H1 (cell line): Measurements from ENCODE around the gene BCL2. TPM values are rescaled to one million over a fixed set of nuclear protein-coding genes. Genes with fewer than 3 reads are reported as not detected.

Source experiments
- CTCF ChIA-PET: fragments of 300-600 bp; sonication (Branson Sonifier 250); formaldehyde crosslinking; loops from one replicate; lab custom pipeline; 2021; ENCODE audit not compliant: partially characterized antibody; lab: Charles Lee
- POLR2A ChIA-PET: fragments of 300-600 bp; sonication (Branson Sonifier 250); formaldehyde crosslinking; loops from one replicate; lab custom pipeline; 2021; ENCODE audit warnings: inconsistent platforms; ENCODE audit not compliant: partially characterized antibody; lab: Charles Lee
- DNase-seq, 2 experiments: peaks; one replicate each; pipeline versions ENCODE4 v3.0.0 to v3.0.0-alpha.2; 2010 to 2022; ENCODE audit warnings: low spot score in 2 of 2, low read depth in 1 of 2, mixed read lengths in 1 of 2
- FAIRE-seq: peaks from 2 replicates; lab custom pipeline; 2011; peaks lifted over from hg19 to GRCh38; lab: Jason Lieb, UNC
- H2AFZ ChIP-seq: 2 replicates; pipeline ENCODE4 v1.8.1; 2012; ENCODE audit warnings: low read length, inconsistent platforms
- H2AK5ac ChIP-seq: 2 replicates; pipeline ENCODE4 v1.6.1; 2013; ENCODE audit warnings: low read depth, low read length
- H2BK120ac ChIP-seq: replicated peaks from 2 replicates; pipeline ENCODE3; 2013; ENCODE audit warnings: low read depth, low read length, inconsistent platforms
- H2BK12ac ChIP-seq: 2 replicates; pipeline ENCODE4 v1.6.1; 2013; ENCODE audit warnings: low read depth, low read length
- H2BK15ac ChIP-seq: 2 replicates; pipeline ENCODE4 v1.6.1; 2013; ENCODE audit warnings: low read length
- H2BK20ac ChIP-seq: 2 replicates; pipeline ENCODE4 v1.6.1; 2013; ENCODE audit warnings: low read length
- H2BK5ac ChIP-seq: 2 replicates; pipeline ENCODE4 v1.6.1; 2013; ENCODE audit warnings: low read depth, low read length
- H3K14ac ChIP-seq: 2 replicates; pipeline ENCODE4 v1.6.1; 2013; ENCODE audit warnings: inconsistent platforms; ENCODE audit not compliant: insufficient read length
- H3K18ac ChIP-seq: 2 replicates; pipeline ENCODE4 v1.6.1; 2013; ENCODE audit warnings: low read length; ENCODE audit errors: extremely low read depth
- H3K23ac ChIP-seq: 2 replicates; pipeline ENCODE4 v1.6.1; 2013; ENCODE audit warnings: inconsistent platforms; ENCODE audit not compliant: insufficient read length
- H3K23me2 ChIP-seq: 2 replicates; pipeline ENCODE4 v1.6.1; 2013; ENCODE audit warnings: low read depth, low read length
- H3K27ac ChIP-seq: 2 replicates; pipeline ENCODE4 v1.6.1; 2011; ENCODE audit warnings: low read depth, low read length, inconsistent platforms
- H3K27me3 ChIP-seq, 4 experiments: replicated peaks in 1 of 4; 1 replicate in 1 of 4; 2 replicates in 3 of 4; pipeline versions ENCODE4 v1.6.1 to v1.8.1; 2011 to 2013; ENCODE audit warnings: low read length in 3 of 4, mild to moderate bottlenecking in 3 of 4, inconsistent platforms in 2 of 4, mixed read lengths in 2 of 4, moderate library complexity in 1 of 4; ENCODE audit not compliant: control insufficient read depth in 3 of 4, insufficient read depth in 3 of 4; ENCODE audit errors: extremely low read depth in 1 of 4
- H3K36me3 ChIP-seq, 4 experiments: 2 replicates each; pipeline versions ENCODE4 v1.6.1 to v1.8.1; 2011 to 2013; ENCODE audit warnings: mild to moderate bottlenecking in 4 of 4, low read length in 3 of 4, moderate library complexity in 2 of 4, control low read depth in 1 of 4, inconsistent platforms in 1 of 4; ENCODE audit not compliant: insufficient read depth in 4 of 4, control insufficient read depth in 2 of 4
- H3K4ac ChIP-seq: replicated peaks from 2 replicates; pipeline ENCODE3; 2013; ENCODE audit warnings: low read length, low read depth, mixed read lengths, inconsistent platforms; ENCODE audit not compliant: insufficient read length
- H3K4me1 ChIP-seq, 4 experiments: replicated peaks in 1 of 4; 1 replicate in 1 of 4; 2 replicates in 3 of 4; pipeline versions ENCODE4 v1.6.1 to v1.8.1; 2011 to 2013; ENCODE audit warnings: low read length in 3 of 4, inconsistent platforms in 2 of 4, mixed read lengths in 1 of 4; ENCODE audit not compliant: insufficient read depth in 4 of 4, control insufficient read depth in 3 of 4
- H3K4me2 ChIP-seq, 2 experiments: 2 replicates each; pipeline versions ENCODE4 v1.6.1 to v1.8.1; 2011 to 2013; ENCODE audit warnings: low read depth in 2 of 2, low read length in 2 of 2, control low read depth in 1 of 2, inconsistent platforms in 1 of 2, mild to moderate bottlenecking in 1 of 2; ENCODE audit not compliant: insufficient read depth in 1 of 2
- H3K4me3 ChIP-seq, 4 experiments: fragments of 200-600, 300-600 bp in 1 of 4; sonication (generic), shearing (Covaris generic), sonication (Bioruptor Twin) in 1 of 4; 2 replicates each; pipeline versions ENCODE4 v1.5.1 to v1.8.1; 2011 to 2016; ENCODE audit warnings: low read length in 4 of 4, low read depth in 3 of 4, control low read depth in 2 of 4, inconsistent platforms in 2 of 4, mild to moderate bottlenecking in 2 of 4, mixed read lengths in 1 of 4, moderate library complexity in 1 of 4; ENCODE audit not compliant: insufficient read depth in 2 of 4; ENCODE audit errors: extremely low read depth in 1 of 4
- H3K56ac ChIP-seq: replicated peaks from 2 replicates; pipeline ENCODE3; 2013; ENCODE audit warnings: low read depth, mild to moderate bottlenecking, mixed read lengths, low read length, inconsistent platforms; ENCODE audit not compliant: insufficient read length
- H3K79me1 ChIP-seq: 2 replicates; pipeline ENCODE4 v1.6.1; 2013; ENCODE audit warnings: low read depth, low read length, control low read depth
- H3K79me2 ChIP-seq, 2 experiments: 2 replicates each; pipeline versions ENCODE4 v1.6.1 to v1.8.1; 2012 to 2013; ENCODE audit warnings: low read length in 2 of 2, mild to moderate bottlenecking in 2 of 2, inconsistent platforms in 1 of 2; ENCODE audit not compliant: insufficient read depth in 2 of 2, control insufficient read depth in 1 of 2
- H3K9ac ChIP-seq, 4 experiments: replicated peaks in 1 of 4; 1 replicate in 1 of 4; 2 replicates in 3 of 4; pipeline versions ENCODE4 v1.6.1 to v1.8.1; 2011 to 2013; ENCODE audit warnings: low read depth in 3 of 4, low read length in 3 of 4, control low read depth in 2 of 4, mild to moderate bottlenecking in 2 of 4, moderate library complexity in 2 of 4, inconsistent platforms in 1 of 4; ENCODE audit errors: extremely low read depth in 1 of 4
- H3K9me3 ChIP-seq, 2 experiments: 2 replicates each; pipeline versions ENCODE4 v1.6.1 to v1.8.1; 2012 to 2013; ENCODE audit warnings: mild to moderate bottlenecking in 2 of 2, moderate library complexity in 2 of 2, control low read depth in 1 of 2, inconsistent platforms in 1 of 2, low read depth in 1 of 2, low read length in 1 of 2, mixed read lengths in 1 of 2; ENCODE audit not compliant: insufficient read depth in 2 of 2
- H4K20me1 ChIP-seq, 2 experiments: replicated peaks in 1 of 2; 2 replicates each; pipeline versions ENCODE3 to v1.8.1; 2011 to 2013; ENCODE audit warnings: inconsistent platforms in 2 of 2, low read length in 2 of 2, mild to moderate bottlenecking in 1 of 2; ENCODE audit not compliant: insufficient read depth in 2 of 2, control insufficient read depth in 1 of 2
- H4K5ac ChIP-seq: 2 replicates; pipeline ENCODE4 v1.6.1; 2013; ENCODE audit warnings: low read length, low read depth, mixed read lengths, inconsistent platforms; ENCODE audit not compliant: insufficient read length
- H4K8ac ChIP-seq: 2 replicates; pipeline ENCODE4 v1.8.0; 2013; ENCODE audit warnings: mild to moderate bottlenecking, moderate library complexity, low read length, inconsistent platforms; ENCODE audit not compliant: insufficient read depth; ENCODE audit errors: extremely low read depth
- H4K91ac ChIP-seq: replicated peaks from 2 replicates; pipeline ENCODE3; 2013; ENCODE audit warnings: low read length, mixed read lengths, inconsistent platforms; ENCODE audit not compliant: insufficient read length
- BRCA1 ChIP-seq: IDR thresholded peaks from 2 replicates; pipeline ENCODE4 v1.6.1; 2012; ENCODE audit warnings: low read depth, low read length, improper control_type of control experiment
- CBX5 ChIP-seq: fragments of 300-800, 300-1000 bp; sonication (generic); IDR thresholded peaks from 2 replicates; pipeline ENCODE4 v1.7.1; 2016; ENCODE audit warnings: antibody characterized with exemption, low read length, low read depth
- EGR1 ChIP-seq: IDR thresholded peaks from 2 replicates; pipeline ENCODE4 v1.6.1; 2011; ENCODE audit warnings: low read depth, low read length, borderline replicate concordance
- EP300 ChIP-seq, 2 experiments: IDR thresholded peaks; 1 replicate in 1 of 2; 2 replicates in 1 of 2; pipeline ENCODE4 v1.6.1; 2011 to 2012; ENCODE audit warnings: low read depth in 2 of 2, low read length in 2 of 2, mild to moderate bottlenecking in 2 of 2, borderline replicate concordance in 1 of 2, inconsistent platforms in 1 of 2, moderate library complexity in 1 of 2
- NANOG ChIP-seq: IDR thresholded peaks from 2 replicates; pipeline ENCODE4 v1.6.1; 2011; ENCODE audit warnings: low read length, low read depth, mild to moderate bottlenecking, inconsistent platforms; ENCODE audit not compliant: insufficient read depth, poor library complexity, severe bottlenecking
- POU5F1 ChIP-seq: IDR thresholded peaks from 2 replicates; pipeline ENCODE4 v1.6.1; 2011; ENCODE audit warnings: low read depth, mild to moderate bottlenecking, low read length, moderate library complexity
- RAD21 ChIP-seq, 2 experiments: IDR thresholded peaks in 1 of 2; conservative IDR thresholded peaks in 1 of 2; 2 replicates each; pipeline ENCODE4 v1.6.1; 2011; ENCODE audit warnings: low read depth in 2 of 2, low read length in 2 of 2, improper control_type of control experiment in 1 of 2, inconsistent platforms in 1 of 2, mild to moderate bottlenecking in 1 of 2, moderate library complexity in 1 of 2
- RXRA ChIP-seq: IDR thresholded peaks from 2 replicates; pipeline ENCODE4 v1.6.1; 2011; ENCODE audit warnings: low read depth, mild to moderate bottlenecking, low read length, moderate library complexity; ENCODE audit not compliant: insufficient read depth
- SIX5 ChIP-seq: IDR thresholded peaks from 2 replicates; pipeline ENCODE4 v1.6.1; 2011; ENCODE audit warnings: mild to moderate bottlenecking, low read depth, low read length
- TAF7 ChIP-seq: optimal IDR thresholded peaks from 2 replicates; pipeline ENCODE3; 2011; ENCODE audit warnings: low read depth, mild to moderate bottlenecking, inconsistent platforms, low read length, moderate library complexity, borderline replicate concordance
- TCF12 ChIP-seq: IDR thresholded peaks from 2 replicates; pipeline ENCODE4 v1.6.1; 2011; ENCODE audit warnings: low read depth, mild to moderate bottlenecking, low read length
- WGBS, 2 experiments: shearing (Covaris generic) in 1 of 2; methylation state at CpG; one replicate each; pipeline versions ENCODE4 v1.1.6 to v1.1.7; 2013 to 2015; ENCODE audit warnings: low lambda C conversion rate in 2 of 2, mixed read lengths in 2 of 2, inconsistent platforms in 1 of 2, low coverage in 1 of 2, missing lambda C conversion rate in 1 of 2; ENCODE audit not compliant: insufficient replicate concordance in 2 of 2, insufficient coverage in 1 of 2, insufficient read length in 1 of 2; ENCODE audit errors: extremely low coverage in 1 of 2, missing lambda C conversion rate in 1 of 2; 5-methylcytosine and 5-hydroxymethylcytosine counted together
- polyA plus RNA-seq, 7 experiments: library from polyadenylated mRNA; depleted of rRNA in 3 of 7; stranded (reverse) in 5 of 7; unstranded in 2 of 7; fragments of >200 nt in 5 of 7; fragments of 200-250 nt in 2 of 7; gene quantifications; 1 replicate in 5 of 7; 2 replicates in 1 of 7; 4 replicates in 1 of 7; pipeline versions ENCODE4 v1.2.1 to v1.2.3, GENCODE V29; 2011 to 2013; ENCODE audit warnings: missing spikeins in 2 of 7, mixed read lengths in 2 of 7
- total RNA-seq: library from RNA; stranded (reverse); fragmentation: NEBNext Ultra II Directional; extraction: Animal tissue kit (Norgen Biotek cat#: 25700); gene quantifications from 2 replicates; pipeline ENCODE4 v1.2.1, GENCODE V29; 2021

The BCL2 gene
- total and polyA plus RNA-seq, 2 of the 8 experiments (the other 6 are each of a cell fraction or from before 2014, with no cell fraction given), result 0.59 to 4.5 TPM

DNA sequence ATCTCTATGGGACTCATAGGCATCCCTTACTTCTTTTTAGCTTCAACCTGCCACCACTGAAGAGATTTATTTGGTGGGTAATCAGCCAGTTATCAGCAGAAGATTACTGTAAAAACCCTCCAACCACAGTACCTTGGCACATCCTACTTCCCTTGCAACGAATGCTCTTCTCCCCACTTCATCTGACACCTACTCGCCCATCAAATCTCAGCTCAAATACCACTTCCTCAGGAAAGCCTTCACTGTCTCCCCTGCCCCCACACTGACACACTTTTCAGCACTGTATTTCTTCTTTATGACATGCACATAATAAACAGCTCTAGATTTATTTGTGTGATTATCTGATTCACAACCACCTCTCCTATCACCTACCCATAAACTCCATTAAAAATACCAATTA lies 44.4 kb upstream of the BCL2 start:
- ChIA-PET CTCF (interaction anchor here (0.6 to 1.7 kb wide), 4 partner anchors 41 to 91 kb away, joined by 3 to 5 read pairs (median 4); no protein-coding TSS in a partner anchor), POLR2A (interaction anchor here (3.4 kb wide), 1 partner anchor 59 kb away, joined by 21 read pairs; the partner anchor contains the start of gene VPS4B)
- Histone ChIP-seq H3K14ac (no peak overlapping the region), H4K91ac (no peak overlapping the region), H3K36me3 (peaks cover 2 to 34% (median 15%) of the 10 kb centered on the region in 4 experiments; a peak in 5 of 8 replicates), H3K79me2 (peaks cover 0 to 28% of the 10 kb centered on the region in 2 experiments; a peak in 3 of 4 replicates), H3K4me3 (no peak overlapping the region), H3K9ac (no peak overlapping the region), H2AFZ (no peak overlapping the region), H3K27me3 (no peaks in the 10 kb centered on the region), H3K18ac (no peak overlapping the region), H3K79me1 (no peaks in the 10 kb centered on the region), H3K56ac (no peak overlapping the region), H3K23ac (no peak overlapping the region), H3K9me3 (peaks cover 0 to under 1% of the 10 kb centered on the region in 2 experiments; a peak in 1 of 4 replicates), H4K5ac (no peak overlapping the region), H3K4me1 (peaks cover 0 to 2% (median 0%) of the 10 kb centered on the region in 4 experiments; a peak in 2 of 7 replicates), H2AK5ac (no peak overlapping the region), H2BK20ac (no peak overlapping the region), H2BK15ac (no peak overlapping the region), H2BK5ac (no peak overlapping the region), H2BK12ac (no peak overlapping the region), H4K8ac (no peak overlapping the region), H3K23me2 (peaks cover 4% of the 10 kb centered on the region), H2BK120ac (no peak overlapping the region), H3K4me2 (no peak overlapping the region), H4K20me1 (peaks cover 0 to 5% of the 10 kb centered on the region in 2 experiments), H3K4ac (no peak overlapping the region), H3K27ac (no peak overlapping the region)
- WGBS, 2 experiments, result 80% methylated on average over 2 of the region's 2 CpGs; no CpG with 5 or more reads in 1 of the 2 experiments
- DNase-seq, result no peak
- FAIRE-seq, result no peak
- TF ChIP-seq SIX5, result no peak
- no peak for TF ChIP-seq TAF7
- no peak for TF ChIP-seq TCF12
- TF ChIP-seq CBX5, result no peak
- TF ChIP-seq RAD21 (IDR thresholded peaks at IDR 0.05 in 1 of 2, conservative IDR thresholded peaks at IDR 0.05 in 1 of 2; ENCODE audit: low read depth in 2 of 2, low read length in 2 of 2), result no peak
- no peak for TF ChIP-seq POU5F1
- no peak for TF ChIP-seq RXRA
- TF ChIP-seq NANOG, result no peak
- no peak for TF ChIP-seq EGR1
- TF ChIP-seq BRCA1, result no peak
- no peak for TF ChIP-seq EP300 (IDR thresholded peaks at IDR 0.05; ENCODE audit: borderline replicate concordance in 1 of 2, low read depth in 2 of 2, low read length in 2 of 2)
